HS-5 (cell line): ENCODE measurements around the gene NOSTRIN.
"Not testable (repeated sequence)": the region's sequence is repeated elsewhere in the genome, so short reads cannot be mapped to it uniquely, and the experiment has no call there.

ENCODE experiments used
- DNase-seq: peaks from one replicate; pipeline ENCODE4 v3.0.0-alpha.2; 2012; ENCODE audit warnings: low read depth

NOSTRIN gene

DNA sequence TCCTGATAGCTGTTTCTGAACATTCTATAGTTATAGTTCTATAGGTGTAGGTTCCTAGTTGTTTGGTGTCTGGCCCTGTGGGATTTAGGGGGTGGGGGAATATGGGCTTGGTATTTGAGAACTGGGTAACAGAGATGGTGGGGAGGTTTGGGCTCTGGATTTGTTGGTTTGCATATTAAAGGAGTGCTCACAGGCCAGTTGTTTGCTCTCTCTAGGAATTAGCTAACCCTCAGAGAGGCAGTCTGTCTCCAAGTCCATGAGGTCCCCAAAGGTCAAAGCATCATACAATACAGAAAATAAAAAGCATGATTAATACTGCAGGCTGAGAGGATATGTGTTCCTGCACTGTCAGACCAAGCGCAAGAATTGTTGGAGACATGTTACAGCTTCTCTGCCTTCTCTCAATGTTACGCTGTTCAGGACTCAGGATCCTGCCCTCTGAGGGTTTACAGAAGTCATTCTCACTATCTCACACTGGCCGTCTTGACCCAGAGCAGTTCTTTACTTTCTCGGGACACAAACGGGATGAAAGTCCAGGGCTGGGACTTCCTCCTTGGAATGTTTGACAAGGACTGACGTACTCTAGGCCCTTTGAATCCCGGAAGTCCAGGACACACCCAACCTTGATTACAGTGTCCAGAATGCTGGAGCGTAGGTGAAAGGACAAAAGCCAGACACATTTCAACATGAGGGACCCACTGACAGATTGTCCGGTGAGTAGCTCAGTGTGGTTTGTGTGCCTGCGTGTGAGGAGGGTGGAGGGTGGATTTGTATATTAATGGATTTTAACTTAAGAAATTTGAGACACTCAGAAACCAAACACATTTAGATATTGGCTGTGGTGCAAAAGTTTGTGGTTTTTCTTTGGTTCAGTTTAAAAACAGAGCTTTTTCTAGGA is at the start of gene NOSTRIN:
TSS of gene NOSTRIN (plus strand) at position 677 of the 898 bp plus-strand sequence. CDS start at position 687, 10 bp downstream.
- DNase-seq = no peak

GRCh38 chr2:168753765-168754329 is 48.6 kb upstream of the NOSTRIN start:
- no peak for DNase-seq

GRCh38 chr2:168757223-168757622 is 45.2 kb upstream of the NOSTRIN start:
- no peak for DNase-seq

DNA sequence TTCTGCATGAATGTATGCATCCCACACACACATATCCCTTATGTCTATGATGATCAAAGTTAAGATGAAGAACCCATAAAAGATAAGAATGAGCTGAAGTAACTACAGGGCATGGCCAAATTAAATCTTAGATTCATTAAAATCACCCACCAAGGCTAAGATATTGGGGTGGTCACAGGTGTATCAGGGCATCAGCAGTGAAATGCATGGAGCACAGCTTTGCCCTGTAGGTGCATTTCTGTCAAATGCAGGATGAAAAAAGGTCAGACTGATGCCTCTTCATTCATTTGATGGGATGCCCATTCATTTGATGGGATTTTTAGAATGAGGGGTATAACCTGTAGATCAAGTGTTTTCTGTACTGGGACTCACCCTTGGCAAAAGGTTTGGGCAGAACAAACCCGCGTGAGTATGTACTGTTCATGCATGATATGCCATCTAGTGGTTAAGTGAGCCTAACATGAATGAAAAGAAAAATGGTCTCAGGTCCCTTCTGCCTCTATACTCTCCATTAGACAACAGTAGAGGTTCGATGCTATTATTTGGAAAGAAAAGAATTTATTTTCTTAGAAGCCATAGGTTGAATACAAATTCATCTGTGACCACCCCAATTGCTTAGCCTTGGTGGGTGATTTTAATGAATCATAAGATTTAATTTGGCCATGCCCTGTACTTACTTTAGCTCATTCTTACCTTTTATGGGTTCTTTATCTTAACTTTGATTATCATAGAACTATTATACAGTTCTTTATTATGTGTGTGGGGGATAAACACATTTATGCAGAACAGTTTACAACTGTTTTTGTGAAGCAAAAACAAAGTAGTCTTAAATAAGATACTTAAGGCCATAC is 43.2 kb upstream of the NOSTRIN start:
- peak; percentile 10 for DNase-seq

GRCh38 chr2:168765401-168765800 is 37.0 kb upstream of the NOSTRIN start:
- DNase-seq = no peak

DNA sequence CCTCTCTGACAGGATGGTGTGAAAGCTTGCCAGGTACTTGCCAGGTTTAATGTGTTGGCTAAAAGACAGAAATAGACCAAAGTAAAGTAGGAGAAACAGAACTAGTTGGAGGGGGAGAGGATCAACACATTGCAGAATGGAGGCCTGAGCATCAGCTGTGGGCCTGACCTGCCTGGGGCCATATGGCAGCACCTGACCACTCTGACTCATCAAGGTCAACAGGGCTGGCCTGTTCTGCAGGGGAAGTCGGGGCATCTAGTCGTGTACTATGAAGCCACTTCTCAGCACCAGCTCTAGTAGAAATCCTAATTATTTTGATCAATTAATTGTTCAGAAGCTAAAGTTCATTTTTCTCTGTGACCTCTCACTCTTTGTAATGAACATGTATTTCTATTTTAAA is 35.8 kb upstream of the NOSTRIN start:
- no peak for DNase-seq

- peak; percentile 11 for DNase-seq
These were observed 35.2 kb upstream of the NOSTRIN start for GRCh38 chr2:168767258-168767657.

- not testable (repeated sequence) for DNase-seq
These were observed 34.1 kb upstream of the NOSTRIN start for GRCh38 chr2:168768357-168768756.

- no peak for DNase-seq
These were observed 31.6 kb upstream of the NOSTRIN start for GRCh38 chr2:168770796-168771195.

DNA sequence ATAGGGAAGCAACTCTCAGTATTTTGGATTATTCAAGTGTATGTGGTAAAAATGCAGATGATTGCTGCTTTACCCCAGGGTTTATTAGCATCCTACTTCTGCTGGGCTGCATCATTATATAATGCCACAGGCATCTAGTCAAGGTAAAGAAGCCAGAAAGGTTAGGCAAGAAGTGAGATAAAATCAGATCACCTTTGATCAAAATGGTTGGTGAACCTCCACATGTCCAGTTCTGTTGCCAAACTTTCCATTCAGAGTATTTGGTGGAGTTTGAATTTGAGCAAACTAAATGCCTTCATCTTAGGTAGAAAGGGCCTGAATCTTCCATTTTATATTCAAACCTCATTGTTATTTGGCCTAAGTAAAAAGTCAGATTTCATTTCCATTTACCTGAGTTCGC is 29.7 kb upstream of the NOSTRIN start:
- DNase-seq = no peak

DNA sequence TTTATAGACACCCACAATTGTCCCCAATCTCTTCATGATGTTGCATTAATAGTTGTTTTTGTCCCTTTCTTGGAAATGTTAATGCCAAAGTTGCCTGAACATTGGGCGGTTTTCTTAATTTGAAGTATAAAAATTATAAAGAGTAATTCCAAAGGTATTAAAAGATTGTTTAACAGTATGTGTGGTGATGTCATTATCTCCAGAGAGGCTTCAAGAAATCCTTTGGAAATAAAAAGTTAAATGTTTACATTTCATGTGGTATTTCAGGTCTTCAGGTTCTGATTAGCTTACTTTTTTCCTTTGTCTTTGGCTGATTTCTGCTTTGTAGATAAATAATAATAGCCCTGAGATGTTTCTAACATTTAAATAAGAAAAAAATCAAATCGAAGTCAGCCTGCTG is 29.3 kb upstream of the NOSTRIN start:
- DNase-seq = no peak

- peak; percentile 22 for DNase-seq
These were observed 28.5 kb upstream of the NOSTRIN start for GRCh38 chr2:168773719-168774521.

- DNase-seq = no peak
These were observed 26.6 kb upstream of the NOSTRIN start for GRCh38 chr2:168775837-168776236.

DNA sequence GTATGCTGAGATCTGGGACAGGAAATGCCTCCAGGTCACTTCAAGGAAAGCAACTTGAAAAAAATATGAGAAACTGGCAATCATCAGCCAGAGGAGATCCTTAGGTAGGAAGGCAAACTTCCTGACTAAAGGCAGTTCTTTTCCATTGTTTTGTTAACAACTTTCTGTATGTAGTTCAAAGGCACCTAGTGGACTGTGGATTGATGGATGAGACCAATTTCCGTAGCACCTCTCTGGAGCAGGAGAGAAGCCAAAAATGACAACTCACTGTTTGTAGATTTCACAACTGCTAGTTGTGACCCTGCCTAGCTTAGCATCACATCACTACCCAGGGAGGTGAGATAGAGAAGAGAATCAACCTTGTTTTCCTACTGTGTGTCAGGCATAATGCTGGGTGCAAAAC is 21.8 kb upstream of the NOSTRIN start:
- no peak for DNase-seq

DNA sequence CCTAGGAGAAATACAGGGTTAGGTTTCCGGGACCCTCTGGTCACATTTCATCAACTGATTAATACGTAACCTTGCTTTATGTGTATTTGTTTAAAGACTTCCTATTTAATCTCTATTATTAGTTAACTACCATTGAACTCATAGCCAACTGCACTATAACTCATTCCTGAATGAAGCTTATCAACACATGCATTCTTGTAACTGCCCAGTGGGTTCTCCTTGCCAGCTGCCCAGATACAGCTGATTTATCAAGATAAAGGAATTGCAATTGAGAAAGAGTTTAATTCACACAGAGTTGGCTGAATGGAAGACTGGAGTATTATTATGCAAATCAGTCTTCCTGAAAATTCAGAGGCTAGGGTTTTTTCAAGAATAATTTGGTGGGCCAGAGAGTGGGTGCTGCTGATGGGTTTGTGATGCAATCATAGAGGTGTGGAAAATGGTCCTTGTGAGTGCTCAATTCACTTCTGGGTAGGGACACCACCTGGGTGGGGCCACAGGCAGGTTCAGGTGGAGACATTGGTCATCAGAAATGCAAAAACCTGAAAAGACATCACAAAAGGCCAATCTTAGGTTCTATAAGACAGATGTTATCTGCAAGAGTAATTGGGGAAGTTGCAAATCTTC is 21.1 kb upstream of the NOSTRIN start:
- no peak for DNase-seq

DNA sequence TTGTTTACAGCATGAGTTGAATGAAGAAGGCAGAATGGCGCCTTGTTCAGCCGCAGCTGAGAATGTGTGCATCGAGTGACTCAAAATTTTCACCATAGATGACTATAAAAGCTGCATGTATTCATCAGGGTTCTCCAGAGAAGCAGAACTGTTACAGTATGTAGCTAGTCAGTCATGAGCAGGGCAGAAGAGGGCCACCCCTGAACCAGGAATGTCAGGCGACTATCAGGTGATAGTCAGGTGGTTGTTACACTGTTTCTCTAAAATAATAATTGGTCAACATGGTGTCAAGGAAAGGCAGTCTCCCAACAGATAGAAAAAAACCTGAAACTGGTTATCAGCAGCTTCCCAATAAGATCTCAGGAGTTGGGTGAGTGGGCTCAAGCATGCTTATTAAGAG is 20.2 kb upstream of the NOSTRIN start:
- DNase-seq = no peak

DNA sequence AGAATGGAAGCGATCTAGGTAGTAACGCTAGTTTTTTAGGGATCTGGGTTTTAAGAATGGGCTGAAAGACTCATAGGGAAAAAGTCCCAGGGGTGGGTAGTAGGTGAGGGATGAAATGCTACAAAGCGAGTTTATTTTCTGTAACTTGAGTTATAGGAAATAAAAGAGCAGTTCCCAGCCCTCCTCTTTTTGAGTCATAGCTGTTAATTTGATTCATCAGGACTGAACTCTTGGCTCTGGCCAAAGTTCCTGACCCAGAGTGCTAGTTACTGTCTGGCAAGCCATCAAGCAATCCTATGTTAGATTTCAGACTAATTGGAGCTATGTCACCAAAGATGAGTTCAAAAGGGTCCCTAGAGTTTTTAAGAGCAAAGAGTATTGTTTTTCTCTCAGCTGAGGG is 17.4 kb upstream of the NOSTRIN start:
- no peak for DNase-seq

DNA sequence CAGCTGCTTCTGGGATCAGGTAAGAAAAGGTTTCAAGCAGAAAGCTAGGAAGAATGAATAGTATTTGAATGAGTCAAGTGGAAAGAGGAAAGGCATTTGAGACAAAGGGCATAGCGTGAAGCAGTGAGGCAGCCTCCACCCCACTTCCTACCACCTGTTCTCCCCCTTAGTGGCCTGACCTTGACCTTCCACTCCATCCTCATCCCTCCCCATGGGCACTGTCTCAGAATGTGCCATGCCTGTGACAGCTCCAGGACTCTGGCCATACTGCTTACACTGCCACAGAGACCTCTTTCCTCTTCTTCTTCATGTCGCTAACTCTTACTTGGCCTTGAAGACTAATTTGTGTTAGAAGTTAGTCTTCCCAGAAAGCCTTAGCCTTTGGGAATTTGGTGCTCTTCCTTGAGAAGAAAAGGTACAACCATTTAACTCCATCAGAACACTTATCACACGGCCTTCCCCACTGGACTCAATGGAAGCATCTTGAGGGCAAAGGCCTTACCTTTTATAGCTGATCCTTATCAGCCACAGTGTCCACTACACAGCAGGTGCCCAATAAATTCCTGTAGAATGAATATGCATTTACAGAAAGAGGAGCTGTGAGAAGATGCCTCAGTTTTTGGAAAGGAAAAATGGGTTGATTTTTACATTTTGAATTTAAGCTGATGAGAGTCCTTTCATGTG is 15.2 kb upstream of the NOSTRIN start:
- DNase-seq = no peak

DNA sequence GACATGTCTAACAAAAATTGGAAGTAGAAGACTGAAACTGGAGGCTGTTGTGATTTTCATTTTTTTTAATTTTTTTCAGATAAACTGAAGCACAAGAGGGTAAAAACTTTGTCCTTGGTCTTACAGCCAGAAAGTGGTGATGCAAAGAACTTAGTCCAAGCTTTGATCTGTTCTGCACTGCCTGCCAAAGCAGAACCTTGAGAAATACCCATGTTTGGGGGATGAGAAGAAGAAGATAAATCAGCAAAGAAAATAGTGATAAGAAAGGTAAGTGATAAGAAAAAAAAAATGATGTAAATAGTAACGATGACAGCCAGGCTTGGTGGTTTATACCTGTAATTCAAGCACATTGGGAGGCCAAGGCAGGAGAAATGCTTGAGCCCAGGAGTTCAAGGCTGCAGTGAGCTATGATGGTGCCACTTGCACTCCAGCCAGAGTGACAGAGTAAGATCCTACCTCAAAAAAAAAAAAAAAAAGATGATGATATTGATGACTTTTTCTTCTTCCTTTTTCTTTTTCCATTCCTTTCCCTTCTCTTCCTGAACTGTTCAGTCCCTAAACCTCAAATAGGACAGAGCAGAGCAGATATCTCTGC is 14.6 kb upstream of the NOSTRIN start:
- no peak for DNase-seq

DNA sequence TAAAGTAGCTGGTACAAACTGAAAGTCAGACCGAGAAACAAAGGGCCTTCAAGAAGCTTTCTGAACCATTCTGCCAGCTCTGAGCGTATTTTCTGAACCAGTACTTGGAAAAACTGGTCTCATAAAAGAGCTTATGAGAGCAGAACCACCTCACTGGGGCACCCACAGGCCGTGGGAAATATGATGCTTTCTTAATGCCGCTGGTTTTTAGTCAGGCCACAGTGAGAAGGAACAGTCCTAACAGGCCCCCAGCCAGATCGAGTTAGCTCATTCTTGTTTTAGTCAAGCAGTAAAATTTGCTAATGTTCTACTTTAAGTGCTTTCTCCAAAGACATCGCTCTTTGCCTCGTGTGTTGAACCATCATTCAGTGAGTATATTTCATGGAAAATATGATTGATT is 12.7 kb upstream of the NOSTRIN start:
- no peak for DNase-seq
